ENCODE results near the gene ITFG2. TPM values are rescaled to one million over a fixed set of nuclear protein-coding genes. Genes with fewer than 3 reads are reported as not detected.

ITFG2 gene
- total and polyA plus RNA-seq, 10 of the 15 experiments (the other 5 are each of a cell fraction or from before 2014, with no cell fraction given) = 21.2 to 39.5 (median 25.9) TPM

DNA sequence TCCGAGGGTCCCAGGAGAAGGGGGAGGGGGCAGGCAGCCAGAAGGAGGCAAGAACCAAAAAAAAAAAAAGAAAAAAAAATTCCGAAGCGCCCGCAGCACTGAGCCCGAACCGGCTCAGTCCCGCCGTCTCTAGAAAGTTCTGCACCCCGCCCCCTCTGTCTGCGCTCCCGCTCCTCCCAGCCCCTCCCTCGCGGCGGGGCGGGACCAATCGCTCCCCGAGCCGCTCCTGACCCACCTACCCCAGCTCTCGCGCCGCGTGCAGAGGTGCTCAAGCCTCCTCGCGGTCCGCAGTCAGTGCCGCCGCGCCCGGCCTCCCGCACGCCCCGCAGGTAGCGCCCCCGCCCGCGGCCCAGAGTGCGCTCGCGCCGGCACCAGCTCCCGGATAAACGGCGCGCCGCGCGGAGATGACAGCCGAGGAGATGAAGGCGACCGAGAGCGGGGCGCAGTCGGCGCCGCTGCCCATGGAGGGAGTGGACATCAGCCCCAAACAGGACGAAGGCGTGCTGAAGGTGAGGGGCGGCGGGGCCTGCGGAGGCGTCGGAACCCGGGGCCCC is 17.7 kb upstream of the ITFG2 start, which contains the start of gene FKBP4 (continued):
- no peak for TF ChIP-seq NR2C2 (IDR thresholded peaks at IDR 0.05; ENCODE audit: borderline replicate concordance, control insufficient read depth, insufficient read length, low read depth)
- TF ChIP-seq LARP7 (IDR thresholded peaks at IDR 0.05) = peak; percentile 90
- TF ChIP-seq MTA2 (IDR thresholded peaks at IDR 0.05; ENCODE audit: low read depth) = no peak
- no peak for TF ChIP-seq IRF4 (IDR thresholded peaks at IDR 0.05; ENCODE audit: low read depth, low read length)
- TF ChIP-seq SUZ12 (IDR thresholded peaks at IDR 0.05; ENCODE audit: unreplicated experiment) = no peak
- peak; percentile 18 for TF ChIP-seq SP1 (IDR thresholded peaks at IDR 0.05; ENCODE audit: low read depth, low read length)
- TF ChIP-seq SUPT20H (IDR thresholded peaks at IDR 0.05; ENCODE audit: borderline replicate concordance, control insufficient read depth, low read depth, low read length) = no peak
- TF ChIP-seq MTA3 (IDR thresholded peaks at IDR 0.05; ENCODE audit: borderline replicate concordance, low read length) = no peak
- TF ChIP-seq ZZZ3 (IDR thresholded peaks at IDR 0.05; ENCODE audit: control insufficient read depth, insufficient read length, low read depth) = no peak
- TF ChIP-seq NRF1 (conservative IDR thresholded peaks at IDR 0.05; ENCODE audit: low read depth, low read length) = 0 out of 2 replicates have a peak, but pooled peaks have one; percentile 13
- peak; percentile 56; the same call in 1 of the 2 replicates for TF ChIP-seq BACH1 (IDR thresholded peaks at IDR 0.05; ENCODE audit: borderline replicate concordance)
- no peak for TF ChIP-seq EED (IDR thresholded peaks at IDR 0.05; ENCODE audit: low read depth)
- no peak for TF ChIP-seq PML (IDR thresholded peaks at IDR 0.05; ENCODE audit: low read length)
- TF ChIP-seq, protein P1, sequence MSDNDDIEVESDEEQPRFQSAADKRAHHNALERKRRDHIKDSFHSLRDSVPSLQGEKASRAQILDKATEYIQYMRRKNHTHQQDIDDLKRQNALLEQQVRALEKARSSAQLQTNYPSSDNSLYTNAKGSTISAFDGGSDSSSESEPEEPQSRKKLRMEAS (IDR thresholded peaks at IDR 0.05; ENCODE audit: low read depth, low read length) = peak; percentile 81; the same call in 1 of the 2 replicates
- 0 out of 2 replicates have a peak, but pooled peaks have one; percentile 1 for TF ChIP-seq HCFC1 (IDR thresholded peaks at IDR 0.05; ENCODE audit: low read length)
- TF ChIP-seq, protein P2, sequence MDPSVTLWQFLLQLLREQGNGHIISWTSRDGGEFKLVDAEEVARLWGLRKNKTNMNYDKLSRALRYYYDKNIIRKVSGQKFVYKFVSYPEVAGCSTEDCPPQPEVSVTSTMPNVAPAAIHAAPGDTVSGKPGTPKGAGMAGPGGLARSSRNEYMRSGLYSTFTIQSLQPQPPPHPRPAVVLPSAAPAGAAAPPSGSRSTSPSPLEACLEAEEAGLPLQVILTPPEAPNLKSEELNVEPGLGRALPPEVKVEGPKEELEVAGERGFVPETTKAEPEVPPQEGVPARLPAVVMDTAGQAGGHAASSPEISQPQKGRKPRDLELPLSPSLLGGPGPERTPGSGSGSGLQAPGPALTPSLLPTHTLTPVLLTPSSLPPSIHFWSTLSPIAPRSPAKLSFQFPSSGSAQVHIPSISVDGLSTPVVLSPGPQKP (IDR thresholded peaks at IDR 0.05; ENCODE audit: low read depth, low read length) = no peak
- no peak for TF ChIP-seq GABPA (IDR thresholded peaks at IDR 0.05; ENCODE audit: low read depth)
- TF ChIP-seq RUNX3 (IDR thresholded peaks at IDR 0.05; ENCODE audit: low read length) = no peak
- TF ChIP-seq, protein P3, sequence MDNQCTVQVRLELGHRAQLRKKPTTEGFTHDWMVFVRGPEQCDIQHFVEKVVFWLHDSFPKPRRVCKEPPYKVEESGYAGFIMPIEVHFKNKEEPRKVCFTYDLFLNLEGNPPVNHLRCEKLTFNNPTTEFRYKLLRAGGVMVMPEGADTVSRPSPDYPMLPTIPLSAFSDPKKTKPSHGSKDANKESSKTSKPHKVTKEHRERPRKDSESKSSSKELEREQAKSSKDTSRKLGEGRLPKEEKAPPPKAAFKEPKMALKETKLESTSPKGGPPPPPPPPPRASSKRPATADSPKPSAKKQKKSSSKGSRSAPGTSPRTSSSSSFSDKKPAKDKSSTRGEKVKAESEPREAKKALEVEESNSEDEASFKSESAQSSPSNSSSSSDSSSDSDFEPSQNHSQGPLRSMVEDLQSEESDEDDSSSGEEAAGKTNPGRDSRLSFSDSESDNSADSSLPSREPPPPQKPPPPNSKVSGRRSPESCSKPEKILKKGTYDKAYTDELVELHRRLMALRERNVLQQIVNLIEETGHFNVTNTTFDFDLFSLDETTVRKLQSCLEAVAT (IDR thresholded peaks at IDR 0.05) = peak; percentile 53; the same call in 1 of the 2 replicates
- no peak for TF ChIP-seq MYC (IDR thresholded peaks at IDR 0.05; ENCODE audit: insufficient read depth, insufficient read length, insufficient replicate concordance, low read length, severe bottlenecking)
- TF ChIP-seq SRF (IDR thresholded peaks at IDR 0.05; ENCODE audit: low read depth in 2 of 2, low read length in 2 of 2) = no peak
- peak; percentile 54 for TF ChIP-seq CHD2 (IDR thresholded peaks at IDR 0.05; ENCODE audit: borderline replicate concordance, low read depth, low read length)

Measured in GM12878 (cell line).